ENCODE results near the gene ABCF1. TPM values are rescaled to one million over a fixed set of nuclear protein-coding genes. Genes with fewer than 3 reads are reported as not detected.

Gene ABCF1
- total RNA-seq, 2 experiments from 2014 or later = 128 to 132 TPM

GRCh38 chr6:30555816-30556065, 15.5 kb upstream of the ABCF1 start:
- POLR2A ChIA-PET = interaction anchor here (0.6 to 3.2 kb wide), 5 partner anchors 11 to 621 kb away, joined by 3 to 20 read pairs (median 3); partner anchors contain the start of gene ABCF1
- CTCF ChIA-PET = interaction anchor here (1.6 to 6.3 kb wide), 4 partner anchors 11 to 62 kb away, joined by 3 to 43 read pairs (median 11); no protein-coding TSS in a partner anchor

GRCh38 chr6:30556066-30556905, 15.0 kb upstream of the ABCF1 start, which contains the start of gene GNL1:
GNL1 (minus strand) TSS chr6:30556489; CDS start chr6:30556203, 286 bp downstream.
- POLR2A ChIA-PET = interaction anchor here (0.6 to 3.2 kb wide), 7 partner anchors 11 to 179 kb away, joined by 3 to 20 read pairs (median 5); partner anchors contain the start of gene ABCF1
- CTCF ChIA-PET = interaction anchor here (0.9 to 6.3 kb wide), 6 partner anchors 12 to 92 kb away, joined by 3 to 43 read pairs (median 4); no protein-coding TSS in a partner anchor

- ChIA-PET POLR2A (interaction anchor here (0.6 to 3.2 kb wide), 9 partner anchors 9 to 179 kb away, joined by 3 to 20 read pairs (median 5); partner anchors contain the start of gene ABCF1), CTCF (interaction anchor here (0.6 to 6.3 kb wide), 9 partner anchors 12 to 125 kb away, joined by 3 to 43 read pairs (median 4); partner anchors contain the start of gene ABCF1)
Observed at GRCh38 chr6:30556906-30557682, 14.1 kb upstream of the ABCF1 start, which contains the start of gene PRR3. PRR3 (plus strand) TSS chr6:30557295; CDS start chr6:30557345, 50 bp downstream.

- CTCF ChIA-PET = interaction anchor here (0.6 to 6.3 kb wide), 7 partner anchors 13 to 124 kb away, joined by 3 to 43 read pairs (median 5); partner anchors contain the start of gene ABCF1
- POLR2A ChIA-PET = interaction anchor here (0.6 to 3.2 kb wide), 8 partner anchors 8 to 67 kb away, joined by 3 to 20 read pairs (median 5); partner anchors contain the start of gene ABCF1
Observed at GRCh38 chr6:30557683-30557981, 13.6 kb upstream of the ABCF1 start.

DNA sequence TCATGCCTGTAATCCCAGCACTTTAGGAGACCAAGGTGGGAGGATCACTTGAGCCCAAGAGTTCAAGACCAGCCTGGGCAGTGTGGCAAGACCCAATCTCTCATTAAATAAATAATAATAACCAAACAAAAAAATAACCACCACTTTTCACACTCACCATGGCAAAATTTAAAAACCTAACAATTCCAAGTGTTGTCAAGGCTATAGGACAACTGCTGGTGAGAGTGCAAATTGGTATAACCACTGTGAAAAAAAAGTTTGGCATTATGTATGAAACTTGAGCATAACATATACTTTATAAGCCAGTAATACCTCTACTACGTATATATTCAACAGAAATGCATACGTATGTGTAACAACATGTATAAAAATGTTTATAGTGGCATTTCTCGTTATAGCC, 10.3 kb upstream of the ABCF1 start:
- POLR2A ChIA-PET = no interaction called here
- CTCF ChIA-PET = no interaction called here

GRCh38 chr6:30562470-30563425, 8.5 kb upstream of the ABCF1 start:
- ChIA-PET CTCF (interaction anchor here (2.1 kb wide), 1 partner anchor 21 kb away, joined by 6 read pairs; no protein-coding TSS in a partner anchor), POLR2A (no interaction called here)

DNA sequence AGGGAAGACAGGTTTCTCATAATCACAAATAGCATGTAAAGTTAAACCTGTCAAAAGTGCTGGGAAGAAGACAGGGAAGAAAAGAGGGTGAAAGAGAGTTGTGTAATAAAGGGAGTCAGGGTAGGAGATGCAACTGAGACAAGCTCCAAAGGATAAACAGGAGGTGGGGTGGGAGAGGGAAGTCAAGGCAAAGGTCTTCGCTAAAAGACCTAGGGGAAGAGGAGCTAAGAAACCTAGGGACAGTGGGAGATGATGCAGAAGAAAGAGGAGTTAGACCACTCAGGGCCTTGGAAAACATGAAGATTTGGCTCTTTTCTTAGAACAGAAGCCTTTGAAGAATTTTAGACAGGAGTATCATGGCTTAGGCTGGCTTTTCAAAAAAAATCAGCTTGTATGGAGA, 7.1 kb upstream of the ABCF1 start:
- ChIA-PET CTCF (no interaction called here), POLR2A (no interaction called here)

- ChIA-PET POLR2A (interaction anchor here (1.3 kb wide), 1 partner anchor 8 kb away, joined by 4 read pairs; the partner anchor contains the start of gene PRR3), CTCF (interaction anchor here (1.2 to 2.3 kb wide), 3 partner anchors 21 to 165 kb away, joined by 3 to 6 read pairs (median 3); no protein-coding TSS in a partner anchor)
Observed at GRCh38 chr6:30565772-30566171, 5.5 kb upstream of the ABCF1 start.

DNA sequence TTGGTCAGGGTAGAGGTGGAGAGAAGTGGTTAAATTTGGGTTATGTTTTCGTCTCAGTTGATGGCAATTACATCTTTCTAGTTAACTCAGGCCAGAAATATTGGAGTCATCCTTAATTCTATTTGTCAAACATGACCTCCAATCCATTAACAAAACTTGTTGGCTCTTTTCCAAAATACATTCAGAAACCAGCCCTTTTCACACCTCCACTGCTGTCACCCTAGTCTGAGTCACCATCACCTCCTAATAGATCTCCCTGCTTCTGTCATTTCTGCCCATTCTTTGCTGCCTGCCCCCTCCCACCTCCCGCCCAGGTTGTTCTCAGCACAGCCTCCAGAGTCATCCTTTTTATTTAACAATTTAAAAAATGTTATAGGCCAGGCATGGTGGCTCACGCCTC, 3.0 kb upstream of the ABCF1 start:
- ChIA-PET POLR2A (no interaction called here), CTCF (interaction anchor here (0.7 to 1.2 kb wide), 3 partner anchors 12 to 1084 kb away, joined by 3 read pairs; partner anchors contain the start of genes BAG6, GNL1 and PRR3)

- POLR2A ChIA-PET = interaction anchor here (0.6 to 2.0 kb wide), 8 partner anchors 11 to 74 kb away, joined by 3 to 20 read pairs (median 4); partner anchors contain the start of genes GNL1, MRPS18B and PRR3
- CTCF ChIA-PET = interaction anchor here (1.0 to 2.4 kb wide), 7 partner anchors 12 to 89 kb away, joined by 3 to 9 read pairs (median 7); partner anchors contain the start of gene PRR3
Observed at GRCh38 chr6:30570263-30570662, 979 bp upstream of the ABCF1 start.

GRCh38 chr6:30570740-30571074, 535 bp upstream of the ABCF1 start:
- POLR2A ChIA-PET = interaction anchor here (0.9 to 2.0 kb wide), 8 partner anchors 12 to 152 kb away, joined by 3 to 20 read pairs (median 4); partner anchors contain the start of genes GNL1, MRPS18B and PRR3
- CTCF ChIA-PET = interaction anchor here (0.6 to 2.4 kb wide), 9 partner anchors 13 to 257 kb away, joined by 3 to 9 read pairs (median 5); partner anchors contain the start of gene PRR3

GRCh38 chr6:30571762-30572082, 480 bp downstream of the ABCF1 start:
- POLR2A ChIA-PET = interaction anchor here (0.9 to 2.0 kb wide), 6 partner anchors 15 to 151 kb away, joined by 3 to 20 read pairs (median 5); partner anchors contain the start of genes GNL1, MRPS18B and PRR3
- CTCF ChIA-PET = interaction anchor here (0.6 to 2.4 kb wide), 7 partner anchors 14 to 827 kb away, joined by 3 to 9 read pairs (median 7); partner anchors contain the start of gene PRR3

DNA sequence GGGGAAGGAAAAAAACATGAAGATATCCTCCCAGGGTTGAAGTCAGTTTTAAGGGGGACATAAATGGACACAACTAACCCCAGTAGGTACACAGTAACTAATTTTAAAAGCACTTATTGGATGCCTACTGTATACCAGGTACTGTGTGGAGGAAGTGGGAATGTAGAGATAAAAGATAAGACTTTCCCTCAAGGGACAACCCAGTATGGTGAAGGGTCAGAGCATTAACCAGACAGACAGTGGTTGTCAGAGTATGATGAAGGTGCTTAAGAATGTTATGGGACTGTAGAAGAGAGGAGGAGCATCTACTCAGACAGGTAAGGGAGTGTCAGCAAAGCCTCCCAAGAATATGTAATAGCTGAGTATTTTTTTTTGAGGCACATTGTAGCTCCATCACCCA, 906 bp downstream of the ABCF1 start:
- ChIA-PET CTCF (no interaction called here), POLR2A (no interaction called here)

- ChIA-PET CTCF (interaction anchor here (1.6 kb wide), 1 partner anchor 40 kb away, joined by 5 read pairs; no protein-coding TSS in a partner anchor), POLR2A (interaction anchor here (1.4 kb wide), 1 partner anchor 42 kb away, joined by 3 read pairs; no protein-coding TSS in a partner anchor)
Observed at GRCh38 chr6:30573113-30573512, 1.9 kb downstream of the ABCF1 start.

- ChIA-PET POLR2A (interaction anchor here (0.6 kb wide), 1 partner anchor 37 kb away, joined by 9 read pairs; no protein-coding TSS in a partner anchor), CTCF (interaction anchor here (1.9 kb wide), 1 partner anchor 33 kb away, joined by 5 read pairs; no protein-coding TSS in a partner anchor)
Observed at GRCh38 chr6:30578051-30578450, 6.8 kb downstream of the ABCF1 start.

- CTCF ChIA-PET = interaction anchor here (0.6 to 1.6 kb wide), 2 partner anchors 13 to 51 kb away, joined by 3 to 6 read pairs; no protein-coding TSS in a partner anchor
- POLR2A ChIA-PET = interaction anchor here (2.3 kb wide), 1 partner anchor 14 kb away, joined by 23 read pairs; no protein-coding TSS in a partner anchor
Observed at GRCh38 chr6:30583921-30584320, 12.7 kb downstream of the ABCF1 start.

DNA sequence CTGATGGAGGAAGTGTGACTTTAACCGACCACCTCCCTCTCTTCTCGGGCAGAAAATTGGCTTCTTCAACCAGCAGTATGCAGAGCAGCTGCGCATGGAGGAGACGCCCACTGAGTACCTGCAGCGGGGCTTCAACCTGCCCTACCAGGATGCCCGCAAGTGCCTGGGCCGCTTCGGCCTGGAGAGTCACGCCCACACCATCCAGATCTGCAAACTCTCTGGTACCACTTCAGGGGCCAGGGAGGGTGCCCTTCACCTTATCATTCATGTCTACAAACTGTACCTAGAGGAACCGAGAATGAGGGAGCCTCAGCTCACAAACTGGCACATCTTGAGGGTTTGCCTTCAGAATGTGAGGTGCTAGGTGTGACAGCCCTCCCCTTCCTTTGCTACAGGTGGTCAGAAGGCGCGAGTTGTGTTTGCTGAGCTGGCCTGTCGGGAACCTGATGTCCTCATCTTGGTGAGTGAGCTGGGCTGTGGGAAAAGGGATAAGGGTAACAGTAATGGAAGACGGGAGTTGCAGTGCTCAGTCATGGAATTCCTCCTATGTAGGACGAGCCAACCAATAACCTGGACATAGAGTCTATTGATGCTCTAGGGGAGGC, 18.6 kb downstream of the ABCF1 start:
- CTCF ChIA-PET = interaction anchor here (1.2 kb wide), 1 partner anchor 108 kb away, joined by 3 read pairs; no protein-coding TSS in a partner anchor
- POLR2A ChIA-PET = interaction anchor here (1.2 kb wide), 1 partner anchor 21 kb away, joined by 6 read pairs; no protein-coding TSS in a partner anchor
